CD4-positive, alpha-beta T cell treated with Interleukin-10 for 1 hour (primary cell): Measurements from ENCODE around the gene LPA.

Experiments
- DNase-seq: peaks from one replicate; pipeline ENCODE4 v3.0.0-alpha.2; 2020

The LPA gene

GRCh38 chr6:160509610-160510009 lies 154.5 kb downstream of the LPA start:
- DNase-seq, result no peak

- no peak for DNase-seq
Observed at GRCh38 chr6:160508599-160508998, 155.5 kb downstream of the LPA start.

- no peak for DNase-seq
Observed at GRCh38 chr6:160507420-160507819, 156.7 kb downstream of the LPA start.

DNA sequence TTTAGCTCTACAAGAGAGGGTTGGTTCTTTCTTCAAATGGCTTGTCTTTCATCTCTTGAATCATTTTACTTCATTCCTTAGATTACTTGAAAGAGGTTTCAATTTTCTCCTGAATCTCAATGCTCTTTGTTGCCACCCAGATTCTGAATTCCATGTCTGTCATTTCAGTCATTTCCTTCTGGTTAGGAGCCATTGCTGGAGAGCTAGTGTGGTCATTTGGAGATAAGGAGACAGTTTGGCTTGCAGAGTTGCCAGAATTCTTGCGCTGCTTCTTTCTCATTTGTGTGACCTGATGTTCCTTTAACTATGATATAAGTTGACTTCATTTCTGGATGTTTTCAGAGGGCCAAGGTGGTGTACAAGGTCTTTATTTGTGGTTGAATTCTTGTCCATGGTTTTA lies 158.1 kb downstream of the LPA start:
- DNase-seq, result no peak

DNA sequence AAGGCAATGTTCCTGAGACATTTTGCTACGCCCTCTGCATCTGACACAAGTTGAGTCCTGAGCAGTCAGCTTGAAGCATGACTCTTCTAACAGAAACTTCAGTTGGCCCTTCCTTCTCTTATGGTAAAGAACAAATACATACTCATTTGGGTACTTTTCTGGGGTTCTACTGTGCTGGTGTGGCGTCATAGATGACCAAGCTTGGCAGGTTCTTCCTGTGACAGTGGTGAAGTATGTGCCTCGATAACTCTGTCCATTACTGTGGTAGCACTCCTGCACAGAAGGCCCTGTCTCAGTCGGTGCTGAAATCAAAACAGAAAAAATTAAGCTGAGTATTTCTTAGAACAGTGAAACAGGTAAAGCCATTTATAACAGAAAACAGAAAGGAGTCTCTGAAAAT lies 163.4 kb downstream of the LPA start:
- no peak for DNase-seq

DNA sequence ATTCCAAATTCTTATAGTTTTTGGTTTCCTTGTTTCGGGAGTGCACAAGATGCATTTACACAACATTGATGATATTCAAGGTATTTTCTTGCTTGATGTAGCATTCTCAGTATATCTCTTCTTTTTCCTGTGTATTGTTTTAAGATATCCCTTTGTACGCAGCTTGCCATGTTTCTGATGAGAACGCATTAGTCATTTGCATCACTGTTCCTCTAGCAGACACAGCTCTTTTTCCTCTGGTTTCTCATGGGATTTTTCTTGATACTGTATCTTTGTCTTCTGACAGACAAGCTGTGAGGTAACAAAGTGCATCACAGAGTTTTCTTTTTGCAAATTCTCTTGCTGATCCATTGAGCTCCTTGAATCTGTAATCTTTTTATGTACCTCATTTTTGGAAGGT lies 169.5 kb downstream of the LPA start:
- no peak for DNase-seq

GRCh38 chr6:160489091-160489490 lies 175.0 kb downstream of the LPA start:
- DNase-seq, result no peak

DNA sequence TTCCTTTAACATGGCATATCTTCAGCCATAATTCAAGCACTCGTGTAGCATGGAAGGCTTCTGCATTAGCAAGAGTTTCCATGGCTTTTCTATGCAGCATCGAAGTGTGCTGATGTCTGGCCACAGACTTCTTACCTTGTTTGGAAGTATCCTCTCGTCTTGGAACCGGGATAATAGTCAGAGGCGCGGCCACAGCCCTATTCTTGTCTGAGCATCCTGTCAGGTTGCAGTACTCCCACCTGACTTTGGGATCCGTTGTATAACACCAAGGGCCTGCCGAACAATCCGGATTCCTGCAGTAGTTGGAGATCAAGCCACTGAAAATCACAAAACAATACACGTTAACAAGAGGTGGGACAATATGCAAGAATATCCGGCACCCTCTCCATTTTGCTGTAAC lies 177.0 kb downstream of the LPA start:
- DNase-seq, result no peak
